HG03108 (cell line): ENCODE results near the gene ACP2.
"Not testable (repeated sequence)": the region's sequence is repeated elsewhere in the genome, so short reads cannot be mapped to it uniquely, and the experiment has no call there.

ENCODE experiments used
- ATAC-seq: cut with Tn5 transposase; IDR thresholded peaks from one replicate; pipeline ENCODE4 v1.9.1; 2021; ENCODE audit warnings: moderate library complexity; ENCODE audit not compliant: unreplicated experiment

Gene ACP2

DNA sequence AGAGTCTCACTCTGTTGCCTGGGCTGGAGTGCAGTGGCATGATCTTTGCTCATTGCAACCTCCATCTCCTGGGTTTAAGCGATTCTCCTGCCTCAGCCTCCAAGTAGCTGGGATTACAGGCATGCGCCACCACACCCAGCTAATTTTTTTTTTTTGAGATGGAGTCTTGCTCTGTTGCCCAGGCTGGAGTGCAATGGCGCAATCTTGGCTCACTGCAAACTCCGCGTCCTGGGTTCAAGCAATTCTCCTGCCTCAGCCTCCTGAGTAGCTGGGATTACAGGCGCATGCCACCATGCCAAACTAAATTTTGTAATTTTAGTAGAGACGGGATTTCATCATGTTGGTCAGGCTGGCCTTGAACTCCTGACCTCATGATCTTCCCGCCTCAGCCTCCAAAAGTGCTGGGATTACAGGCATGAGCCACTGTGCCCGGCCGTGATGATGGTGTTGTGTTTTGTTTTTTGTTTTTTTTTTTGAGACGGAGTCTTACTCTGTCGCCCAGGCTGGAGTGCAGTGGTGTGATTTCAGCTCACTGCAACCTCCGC is 40.5 kb downstream of the ACP2 start:
- ATAC-seq, result not testable (repeated sequence)

DNA sequence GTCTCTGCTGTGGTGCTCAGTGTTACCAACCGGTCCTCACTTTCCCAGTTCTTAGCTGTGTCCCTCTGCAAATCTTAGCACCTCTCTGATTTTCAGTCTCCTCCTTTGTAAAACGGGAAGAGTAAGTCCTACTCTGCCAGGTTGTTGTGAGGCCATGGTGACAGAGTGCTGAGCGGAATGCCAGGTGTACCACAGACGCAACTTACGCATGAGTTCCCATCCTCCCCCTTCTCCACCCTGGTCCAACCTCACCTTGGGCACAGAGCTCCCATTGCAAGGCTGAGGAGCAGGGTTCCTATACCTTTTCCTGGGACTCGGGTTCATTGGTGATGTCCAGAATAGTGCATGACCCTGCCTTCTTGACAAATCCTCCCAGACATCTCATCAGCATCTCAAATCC is 41.2 kb downstream of the ACP2 start:
- ATAC-seq, result no peak

DNA sequence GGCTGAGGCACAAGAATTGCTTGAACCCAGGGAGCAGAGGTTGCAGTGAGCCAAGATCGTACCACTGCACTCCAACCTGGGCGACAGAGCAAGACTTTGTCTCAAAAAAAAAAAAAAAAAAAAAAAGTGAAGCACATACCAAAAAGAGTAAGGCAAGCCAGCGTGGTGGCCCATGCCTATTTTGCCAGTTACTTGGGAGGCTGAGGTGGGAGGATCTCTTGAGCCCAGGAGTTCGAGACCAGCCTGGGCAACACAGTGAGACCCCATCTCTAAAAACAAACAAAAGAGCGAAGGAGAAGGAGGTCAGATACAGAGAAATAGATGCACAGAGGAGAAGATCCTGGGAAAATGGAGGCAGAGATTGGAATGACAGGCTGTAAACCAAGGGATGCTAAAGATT is 42.0 kb downstream of the ACP2 start:
- ATAC-seq, result not testable (repeated sequence)

DNA sequence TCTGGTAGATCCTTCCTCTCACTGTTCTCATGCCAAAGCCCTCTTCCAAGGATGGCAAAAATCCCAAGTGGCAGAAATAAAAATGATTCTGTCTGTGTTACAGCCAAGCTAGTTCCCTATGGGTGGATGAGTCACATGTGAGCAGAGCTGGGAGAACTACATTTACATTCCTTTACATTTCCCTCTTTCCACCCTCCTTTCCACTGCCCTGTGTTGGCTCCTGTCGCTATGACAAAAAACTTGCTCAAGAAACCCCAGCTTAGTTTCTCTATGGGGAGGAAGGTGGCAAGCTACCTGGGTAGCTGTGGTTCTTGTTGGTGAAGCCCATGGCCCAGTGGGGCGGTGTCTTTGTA is 44.0 kb downstream of the ACP2 start:
- no peak for ATAC-seq

DNA sequence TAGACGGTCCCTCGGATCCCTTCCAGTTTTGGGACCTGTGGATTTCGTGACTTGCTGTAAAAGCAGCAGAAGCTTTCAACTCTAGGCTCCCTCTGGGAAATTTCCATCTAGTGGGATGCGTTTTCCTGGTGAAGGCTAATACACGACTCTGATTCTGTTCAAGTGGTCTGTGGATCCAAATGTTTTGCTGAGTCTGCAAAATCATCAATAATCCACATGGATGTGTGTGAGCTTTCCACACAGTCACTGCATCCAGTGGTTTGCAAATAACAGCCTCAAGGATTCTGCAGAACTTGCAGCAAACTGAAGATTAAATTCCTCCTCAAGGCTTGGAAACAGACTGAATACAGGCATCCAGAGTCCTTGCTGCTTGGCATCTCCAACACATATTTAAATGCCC is 46.0 kb downstream of the ACP2 start:
- ATAC-seq, result no peak

DNA sequence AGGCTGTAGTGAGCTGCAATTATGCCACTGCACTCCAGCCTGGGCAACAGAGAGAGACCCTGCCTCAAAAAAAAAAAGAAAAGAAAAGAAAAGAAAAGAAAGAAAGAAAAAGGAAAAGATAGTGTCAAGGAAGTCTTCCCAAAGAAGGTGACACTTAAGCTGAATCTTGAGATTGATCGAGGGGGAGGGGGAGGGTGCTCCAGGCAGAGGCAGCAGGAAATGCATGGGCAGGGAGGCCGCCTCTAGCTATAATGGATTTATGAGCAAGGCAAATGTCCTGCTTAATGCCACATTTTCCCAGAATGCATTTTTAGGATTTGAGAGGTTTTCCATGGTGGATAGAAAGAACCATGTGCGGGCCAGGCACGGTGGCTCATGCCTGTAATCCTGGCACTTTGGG is 47.6 kb downstream of the ACP2 start:
- ATAC-seq, result no peak

DNA sequence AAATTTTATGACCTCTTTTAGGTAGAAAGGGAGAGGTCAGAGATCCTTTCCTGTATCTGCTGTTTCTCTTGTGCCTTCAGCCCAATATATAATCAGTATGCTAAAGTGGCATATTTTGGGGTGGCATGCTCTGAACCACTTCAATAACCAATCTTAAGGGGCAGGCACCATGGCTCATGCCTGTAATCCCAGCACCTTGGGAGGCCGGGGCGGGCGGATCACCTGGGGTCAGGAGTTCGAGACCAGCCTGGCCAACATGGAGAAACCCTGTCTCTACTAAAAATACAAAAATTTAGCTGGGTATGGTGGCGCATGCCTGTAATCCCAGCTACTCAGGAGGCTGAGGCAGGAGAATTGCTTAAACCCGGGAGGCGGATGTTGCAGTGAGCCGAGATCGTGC is 50.5 kb downstream of the ACP2 start:
- not testable (repeated sequence) for ATAC-seq

DNA sequence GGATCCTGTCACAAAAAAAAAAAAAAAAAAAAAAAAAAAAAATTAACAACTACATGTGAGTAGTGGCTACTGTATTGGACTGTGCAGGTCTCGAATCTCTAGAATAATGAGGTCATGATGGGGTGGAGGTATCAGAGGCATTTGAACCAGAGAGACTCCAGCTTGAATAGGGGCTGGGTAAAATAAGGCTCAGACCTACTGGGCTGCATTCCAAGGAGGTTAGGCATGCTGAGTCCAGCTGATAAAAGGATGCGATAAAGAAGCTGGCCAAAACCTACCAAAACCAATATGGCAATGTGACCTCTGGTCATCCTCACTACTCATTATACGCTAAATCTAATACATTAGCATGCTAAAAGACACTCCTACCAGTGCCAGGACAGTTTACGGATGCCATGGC is 56.5 kb downstream of the ACP2 start:
- ATAC-seq, result no peak

DNA sequence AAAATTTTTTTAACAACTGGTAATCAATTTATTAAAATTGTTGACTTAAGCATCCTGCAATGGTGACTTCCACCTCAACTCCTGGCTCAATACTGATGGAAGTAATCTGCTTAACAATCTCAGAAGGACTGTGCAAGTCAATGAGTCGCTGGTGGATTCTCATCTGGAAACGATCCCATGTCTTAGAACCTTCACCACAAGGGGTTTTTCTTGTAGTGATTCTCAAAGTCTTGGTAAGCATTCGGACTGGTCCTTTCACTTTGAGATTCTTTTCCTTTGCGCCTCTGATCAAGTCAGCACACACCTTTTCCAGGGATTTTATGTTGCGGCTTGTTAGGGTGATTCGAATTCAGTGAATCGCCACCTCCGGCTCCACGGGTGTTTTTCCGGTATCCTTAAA is 57.5 kb downstream of the ACP2 start:
- ATAC-seq, result not testable (repeated sequence)
